Activated CD8-positive, alpha-beta memory T cell treated with anti-CD3 and anti-CD28 coated beads for 36 hours (primary cell): ENCODE measurements around the gene ORM1. TPM values are rescaled to one million over a fixed set of nuclear protein-coding genes. Genes with fewer than 3 reads are reported as not detected.

Source experiments
- CTCF ChIA-PET: fragments of 350-600 bp; sonication (Branson Sonifier 250); formaldehyde crosslinking; loops from one replicate; lab custom pipeline; 2021; ENCODE audit warnings: antibody characterized with exemption; lab: Charles Lee
- POLR2A ChIA-PET: fragments of 350-600 bp; sonication (Branson Sonifier 250); formaldehyde crosslinking; loops from one replicate; lab custom pipeline; 2021; ENCODE audit warnings: antibody characterized with exemption; lab: Charles Lee
- total RNA-seq, 2 experiments: library from RNA; stranded (reverse); gene quantifications; one replicate each; pipeline ENCODE4 v1.2.3, GENCODE V29; 2021

The ORM1 gene
- total RNA-seq, 2 experiments from 2014 or later = not detected

DNA sequence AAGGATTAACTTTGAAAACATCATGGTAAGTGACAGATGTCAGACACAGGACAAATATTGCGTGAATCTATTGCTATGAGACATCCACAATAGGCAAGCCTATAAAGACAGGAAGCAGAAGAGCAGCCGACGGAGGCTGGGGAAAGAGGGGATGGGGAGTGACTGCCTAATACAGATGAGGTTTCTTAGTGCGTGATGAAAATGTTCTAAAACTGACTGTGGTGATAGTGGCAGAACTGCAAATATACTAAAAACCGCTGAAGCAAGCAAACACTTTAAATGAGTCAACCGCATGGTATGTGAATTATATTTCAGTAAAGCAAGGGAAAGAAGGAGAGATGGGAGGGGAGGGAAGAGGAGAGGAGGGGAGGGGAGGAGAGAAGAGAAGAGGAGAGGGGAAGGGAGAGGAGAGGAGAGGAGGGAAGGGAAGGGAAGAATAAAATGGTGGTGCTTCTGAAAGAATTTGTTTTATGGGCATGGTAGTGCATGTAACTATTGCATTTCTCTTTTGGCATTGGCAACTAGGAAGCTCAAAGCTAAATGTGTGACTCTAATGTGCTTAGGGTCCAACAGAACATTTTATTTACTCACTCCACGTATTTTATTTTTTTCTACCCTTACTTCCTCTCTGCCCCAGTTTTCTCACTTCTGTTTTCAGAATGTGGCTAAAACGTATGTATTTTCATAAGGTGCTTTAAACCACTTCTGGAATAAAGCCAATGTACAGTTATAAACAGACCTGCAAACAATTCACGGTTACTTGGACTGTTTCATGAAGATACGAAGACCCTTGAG is 43.6 kb downstream of the ORM1 start:
- POLR2A ChIA-PET = interaction anchor here (0.6 to 2.1 kb wide), 3 partner anchors 17 to 19 kb away, joined by 3 to 10 read pairs (median 3); no protein-coding TSS in a partner anchor

DNA sequence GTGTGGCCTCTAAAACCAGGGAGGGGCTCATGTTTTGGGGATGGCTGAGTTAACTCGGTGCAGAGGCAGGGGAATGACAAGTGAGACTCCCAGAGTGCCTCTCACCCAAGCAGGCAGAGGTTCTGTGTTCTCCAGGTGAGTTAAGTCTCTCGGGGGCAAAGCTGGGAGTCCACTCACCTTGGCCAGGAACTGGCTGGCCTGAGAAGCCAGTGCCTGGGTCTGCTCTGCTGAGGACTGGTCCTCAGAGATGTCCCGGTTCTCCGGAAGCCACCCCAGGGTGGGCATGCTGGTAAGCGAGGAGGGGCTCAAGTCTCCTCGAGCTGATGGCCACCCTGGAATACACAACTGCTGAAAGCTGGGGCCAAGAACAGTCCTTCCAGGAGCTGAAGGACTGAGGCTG is 44.5 kb downstream of the ORM1 start:
- ChIA-PET POLR2A (interaction anchor here (0.6 to 2.1 kb wide), 5 partner anchors 12 to 30 kb away, joined by 3 to 10 read pairs (median 4); no protein-coding TSS in a partner anchor), CTCF (interaction anchor here (1.0 to 9.3 kb wide), 5 partner anchors 9 to 18 kb away, joined by 3 to 137 read pairs (median 4); partner anchors contain the start of gene AKNA)

More for the DNA sequence above, 43.6 kb downstream of the ORM1 start:
- CTCF ChIA-PET = interaction anchor here (1.0 to 9.3 kb wide), 6 partner anchors 10 to 28 kb away, joined by 3 to 137 read pairs (median 3); partner anchors contain the start of gene AKNA

DNA sequence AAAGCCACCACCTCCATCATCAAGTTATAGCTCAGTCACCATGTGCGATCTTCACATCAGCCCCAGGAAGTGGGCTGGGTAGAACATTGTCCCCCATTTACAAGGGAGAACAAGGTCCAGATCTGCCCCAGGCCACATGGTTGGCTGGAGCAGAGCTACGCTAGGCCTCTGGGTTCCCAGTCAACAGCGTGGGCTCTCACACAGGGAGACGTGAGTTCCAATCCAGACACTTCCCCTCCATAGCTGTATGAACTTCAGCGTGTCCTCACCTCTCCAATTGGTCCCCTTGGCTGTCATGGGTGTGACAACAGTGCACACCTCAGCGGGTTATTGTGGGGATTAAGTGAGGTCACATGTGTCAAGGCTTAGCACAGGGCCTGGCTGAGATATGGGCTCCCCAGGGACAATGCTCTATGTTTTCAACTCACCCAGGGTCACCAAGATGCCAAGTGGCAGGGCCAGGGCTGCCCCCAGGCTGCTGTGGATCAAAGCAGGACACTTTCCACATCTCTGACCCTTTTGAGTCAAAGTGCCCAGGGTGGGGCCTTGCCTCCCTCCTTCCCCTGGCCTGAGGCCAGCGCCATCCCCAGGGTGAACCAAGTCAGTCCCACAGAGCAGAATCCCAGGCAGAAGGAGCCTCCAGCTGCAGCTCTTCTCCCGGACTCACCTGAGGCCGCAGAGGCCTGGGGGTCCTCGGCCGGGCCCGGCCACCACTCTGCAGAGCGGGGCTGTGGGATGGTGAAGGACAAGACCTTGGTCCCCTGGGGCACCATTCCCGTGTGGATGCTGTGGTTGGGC is 45.1 kb downstream of the ORM1 start:
- CTCF ChIA-PET = interaction anchor here (0.7 to 9.3 kb wide), 6 partner anchors 8 to 19 kb away, joined by 3 to 137 read pairs (median 4); partner anchors contain the start of gene AKNA
- POLR2A ChIA-PET = interaction anchor here (0.6 to 2.1 kb wide), 5 partner anchors 11 to 30 kb away, joined by 3 to 10 read pairs (median 4); no protein-coding TSS in a partner anchor

DNA sequence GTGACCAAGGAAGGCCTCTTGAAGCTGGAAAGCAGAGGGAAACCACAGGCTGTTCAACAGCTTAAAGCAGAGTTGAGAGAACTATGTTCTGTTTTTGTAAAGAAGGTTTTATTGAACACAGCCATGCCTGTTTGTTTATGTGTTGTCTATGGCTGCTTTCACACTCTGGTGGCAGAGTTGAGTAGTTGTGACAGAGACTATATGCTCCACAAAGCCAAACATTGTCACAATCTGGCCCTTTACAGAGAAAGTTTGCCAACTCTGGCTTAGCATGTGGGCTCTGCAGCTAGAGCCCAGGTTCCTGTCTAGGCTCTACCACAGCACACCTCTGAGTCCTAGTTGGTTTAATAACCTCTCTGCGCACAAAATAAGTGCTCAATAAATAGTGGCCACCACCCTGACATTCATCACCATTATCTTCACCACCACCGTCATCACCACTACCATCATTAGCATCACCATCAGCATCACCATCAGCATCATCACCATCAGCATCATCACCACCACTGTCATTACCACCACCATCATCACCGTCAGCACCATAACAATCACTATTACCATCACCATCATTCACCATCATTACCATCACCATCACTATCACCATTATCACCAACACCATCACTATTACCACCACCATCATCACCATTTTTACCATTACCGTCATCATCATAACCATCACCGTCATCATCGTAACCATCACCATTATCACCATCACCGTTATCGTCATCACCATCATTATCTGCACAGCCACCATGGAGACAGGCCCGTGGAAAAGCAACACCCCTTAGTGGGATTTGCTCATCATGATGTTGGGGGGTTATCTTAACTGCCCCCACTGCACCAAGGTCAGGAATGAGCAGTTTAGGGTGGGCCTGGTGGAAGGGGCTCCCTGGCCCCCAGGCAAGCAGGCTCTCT is 46.6 kb downstream of the ORM1 start:
- CTCF ChIA-PET = interaction anchor here (9.3 kb wide), 1 partner anchor 16 kb away, joined by 137 read pairs; the partner anchor contains the start of gene AKNA
- POLR2A ChIA-PET = interaction anchor here (0.8 to 4.1 kb wide), 2 partner anchors 16 to 17 kb away, joined by 4 to 65 read pairs; partner anchors contain the start of gene AKNA

DNA sequence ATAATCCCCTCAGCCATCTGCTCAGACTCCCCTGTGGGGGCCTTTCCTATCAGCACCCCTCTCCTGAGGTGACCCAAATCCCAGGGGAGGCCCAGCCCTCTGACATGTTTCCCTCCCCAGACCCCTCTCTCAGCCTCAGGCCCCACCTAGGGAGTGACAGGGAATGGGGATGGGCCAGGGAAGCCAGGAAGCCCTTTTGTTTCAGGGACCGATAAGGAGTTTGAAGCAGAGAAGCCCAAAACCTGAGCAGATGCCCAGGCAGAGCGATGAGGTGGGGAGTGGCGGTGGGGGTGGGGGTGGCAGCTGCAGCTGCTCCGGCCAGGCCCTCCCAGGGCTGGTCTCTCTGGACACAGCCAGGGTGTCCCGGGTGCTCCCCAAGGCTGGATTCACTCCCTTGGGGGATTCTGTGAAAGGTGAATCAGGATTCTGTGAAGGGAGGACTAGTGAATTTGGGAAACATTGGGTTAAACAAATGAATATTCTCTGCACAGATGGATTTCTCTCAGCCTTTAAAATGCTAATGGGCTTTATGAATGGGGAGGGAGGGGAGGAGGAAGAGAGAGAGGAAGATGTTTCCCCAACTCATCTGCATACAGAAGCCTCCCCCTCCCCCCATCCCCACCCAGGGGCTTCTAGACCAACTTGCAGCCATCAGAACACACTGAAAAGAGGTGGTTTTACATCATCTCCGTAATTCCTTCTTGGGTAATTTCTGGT is 47.5 kb downstream of the ORM1 start:
- POLR2A ChIA-PET = interaction anchor here (4.1 kb wide), 1 partner anchor 16 kb away, joined by 65 read pairs; the partner anchor contains the start of gene AKNA

DNA sequence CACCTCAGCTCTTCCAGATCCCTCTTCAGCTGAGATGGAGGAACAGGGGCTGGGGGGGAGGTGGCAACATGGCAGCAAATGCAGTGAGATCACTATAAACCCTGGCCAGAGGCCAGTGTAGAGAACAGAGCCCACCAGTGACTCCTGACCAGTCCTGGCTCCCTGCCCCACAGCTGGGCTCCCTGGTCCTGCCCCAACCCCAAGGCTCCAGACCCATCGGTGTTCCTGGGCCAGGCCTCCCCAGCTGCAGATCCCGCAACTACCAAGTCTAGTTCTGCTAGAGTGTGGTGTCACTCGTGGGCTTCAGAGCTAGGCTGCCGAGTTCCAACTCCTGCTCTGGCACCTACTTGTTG is 48.0 kb downstream of the ORM1 start:
- ChIA-PET CTCF (interaction anchor here (0.8 to 9.3 kb wide), 2 partner anchors 15 to 22 kb away, joined by 4 to 137 read pairs; partner anchors contain the start of gene AKNA), POLR2A (interaction anchor here (2.5 to 4.1 kb wide), 2 partner anchors 8 to 15 kb away, joined by 7 to 65 read pairs; partner anchors contain the start of gene AKNA)

More for the DNA sequence above, 47.5 kb downstream of the ORM1 start:
- CTCF ChIA-PET = interaction anchor here (9.3 kb wide), 1 partner anchor 15 kb away, joined by 137 read pairs; the partner anchor contains the start of gene AKNA

DNA sequence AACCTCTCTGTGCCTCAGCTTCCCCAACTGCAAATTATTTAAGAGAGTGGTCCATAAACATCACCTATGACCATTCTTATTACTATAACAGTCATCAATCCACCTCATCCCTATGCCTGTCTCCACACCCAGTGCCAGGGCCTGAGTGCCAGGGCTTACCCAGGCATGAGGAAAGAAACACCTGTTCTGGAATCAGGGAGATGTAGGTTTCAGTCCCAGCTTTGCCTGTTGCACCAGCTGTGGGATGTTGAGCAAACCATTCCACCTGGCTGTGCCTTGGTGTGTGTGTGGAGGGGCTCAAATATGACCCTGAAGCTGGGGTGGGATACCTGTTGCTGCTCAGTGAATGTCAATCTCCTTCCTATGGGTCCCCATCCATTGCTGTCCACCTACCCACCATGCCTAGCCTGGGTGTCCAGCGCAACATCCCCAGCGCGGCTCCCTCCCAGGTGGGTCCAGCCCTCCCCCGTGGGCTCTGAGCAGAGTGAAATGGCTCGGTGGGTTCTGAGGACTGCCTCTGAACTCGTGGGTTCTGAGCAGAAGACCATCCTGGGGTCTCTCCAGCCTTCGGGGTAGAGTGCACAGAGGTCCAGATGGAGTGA is 48.5 kb downstream of the ORM1 start:
- ChIA-PET POLR2A (interaction anchor here (1.1 to 4.1 kb wide), 3 partner anchors 8 to 15 kb away, joined by 6 to 65 read pairs (median 7); partner anchors contain the start of gene AKNA), CTCF (interaction anchor here (0.8 to 9.3 kb wide), 2 partner anchors 14 to 22 kb away, joined by 4 to 137 read pairs; partner anchors contain the start of gene AKNA)

DNA sequence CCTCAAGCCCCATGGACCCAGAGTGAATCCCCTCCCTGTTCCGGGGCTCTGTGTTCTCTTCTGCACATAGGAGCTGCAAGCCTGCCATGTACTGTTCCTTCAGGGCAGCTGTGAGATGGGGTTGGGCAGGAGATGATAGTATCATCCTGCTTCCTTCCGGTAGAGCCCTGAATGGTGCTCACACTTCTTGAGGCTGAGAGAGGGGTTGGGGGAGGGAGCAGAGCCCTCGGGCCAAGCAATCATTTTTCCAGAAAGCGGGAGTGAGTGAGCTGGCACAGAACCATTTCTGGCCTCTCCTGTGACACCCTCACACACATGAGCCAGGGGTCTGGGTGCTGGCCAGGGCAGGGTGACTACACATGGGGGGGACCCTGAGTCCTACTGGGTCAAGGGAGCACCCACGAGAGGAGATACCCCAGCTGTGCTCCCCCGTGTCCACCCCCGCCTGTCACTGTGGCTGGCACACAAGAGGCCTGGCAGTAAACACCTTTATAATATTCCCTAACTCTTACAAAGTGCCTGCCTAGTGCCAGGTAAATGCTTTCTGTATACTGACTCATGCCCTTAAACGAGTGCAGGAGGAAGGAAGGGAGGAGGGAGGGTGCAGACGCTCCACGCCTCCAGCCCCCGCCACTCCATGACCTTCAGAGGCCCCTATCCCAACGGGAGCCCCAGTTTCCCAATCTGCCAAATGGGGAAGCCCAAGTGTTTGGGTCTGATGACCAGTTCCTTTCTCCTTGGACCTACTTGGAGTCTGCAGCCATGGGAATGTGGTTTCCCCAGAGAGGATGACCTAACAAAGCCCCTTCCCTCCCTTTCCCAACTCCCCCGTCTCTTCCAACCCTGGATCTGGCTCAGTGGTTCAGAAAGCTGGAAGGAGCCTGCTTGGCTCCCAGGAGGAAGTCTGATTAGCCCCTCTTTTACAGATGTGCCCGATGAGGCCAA is 49.3 kb downstream of the ORM1 start:
- ChIA-PET POLR2A (interaction anchor here (0.7 to 4.1 kb wide), 4 partner anchors 9 to 20 kb away, joined by 5 to 65 read pairs (median 6); partner anchors contain the start of gene AKNA), CTCF (interaction anchor here (0.8 to 9.3 kb wide), 5 partner anchors 14 to 33 kb away, joined by 3 to 137 read pairs (median 4); partner anchors contain the start of gene AKNA)

DNA sequence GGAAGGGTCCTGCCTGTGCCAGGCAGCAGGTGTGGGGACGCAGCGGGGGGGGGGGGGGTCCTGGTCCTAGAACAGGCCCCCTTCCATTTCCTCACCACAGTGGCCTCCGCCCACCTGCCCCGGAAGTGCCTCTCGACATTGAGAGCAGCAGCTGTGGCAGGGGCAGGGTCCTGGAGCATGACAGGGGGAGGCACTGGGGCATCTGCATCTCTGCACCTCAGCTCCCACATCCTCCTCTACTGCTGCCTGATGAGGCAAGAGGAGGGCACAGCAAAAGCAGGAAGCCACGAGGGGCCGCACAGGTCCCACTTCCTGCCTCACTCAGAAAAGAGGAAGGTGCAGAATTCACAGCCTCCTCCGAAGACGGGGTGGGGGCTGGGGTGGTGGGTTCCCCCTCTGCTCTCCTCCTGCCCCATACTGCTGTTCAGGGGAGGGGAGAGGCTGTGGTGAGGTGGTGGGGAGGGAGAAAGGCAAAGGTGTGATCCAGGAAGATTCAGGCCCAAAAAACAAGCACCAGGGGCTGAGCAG is 50.1 kb downstream of the ORM1 start:
- POLR2A ChIA-PET = interaction anchor here (0.6 to 4.1 kb wide), 6 partner anchors 10 to 54 kb away, joined by 3 to 65 read pairs (median 4); partner anchors contain the start of gene AKNA

DNA sequence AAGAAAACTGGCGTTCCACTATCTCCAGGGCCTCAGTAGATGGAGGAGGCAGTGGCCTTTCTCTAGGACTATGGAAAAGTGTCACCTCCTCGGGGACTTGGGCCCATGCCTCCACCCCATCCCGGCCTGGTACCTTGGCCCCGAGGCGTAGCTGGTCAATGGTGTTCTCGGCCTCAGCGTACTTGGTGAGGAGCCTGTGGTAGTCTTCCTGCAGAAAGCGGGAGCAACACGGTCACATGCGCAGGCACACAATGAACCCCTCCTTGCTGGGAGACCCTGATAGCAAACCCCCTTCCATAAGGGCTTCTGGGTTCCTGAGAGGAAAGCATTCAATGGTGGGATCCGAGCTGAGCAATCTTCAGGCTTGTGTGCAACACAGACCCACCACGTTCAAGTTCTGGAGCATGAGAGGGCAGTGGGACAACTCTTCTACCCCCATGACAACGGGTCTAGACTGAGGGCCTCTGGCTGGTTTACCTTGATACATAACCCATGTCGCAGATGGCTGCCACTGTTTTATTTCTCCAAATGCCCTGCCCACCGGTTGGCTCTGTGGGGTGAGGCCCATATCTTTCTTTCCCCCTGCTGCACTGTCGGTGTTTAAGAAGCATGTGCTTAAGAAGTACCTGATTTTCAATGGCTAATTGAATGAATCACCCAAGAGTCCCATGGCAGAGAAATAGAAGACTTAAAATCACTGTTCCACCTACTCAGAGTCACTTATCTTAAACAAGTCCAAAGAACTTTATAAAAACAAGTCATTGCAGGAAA is 51.2 kb downstream of the ORM1 start:
- ChIA-PET CTCF (interaction anchor here (1.0 to 9.3 kb wide), 4 partner anchors 12 to 34 kb away, joined by 3 to 137 read pairs (median 4); partner anchors contain the start of gene AKNA), POLR2A (interaction anchor here (0.7 to 4.1 kb wide), 2 partner anchors 12 to 27 kb away, joined by 3 to 65 read pairs; partner anchors contain the start of gene AKNA)

More for the DNA sequence above, 50.1 kb downstream of the ORM1 start:
- CTCF ChIA-PET = interaction anchor here (0.7 to 9.3 kb wide), 6 partner anchors 12 to 33 kb away, joined by 3 to 137 read pairs (median 4); partner anchors contain the start of gene AKNA

DNA sequence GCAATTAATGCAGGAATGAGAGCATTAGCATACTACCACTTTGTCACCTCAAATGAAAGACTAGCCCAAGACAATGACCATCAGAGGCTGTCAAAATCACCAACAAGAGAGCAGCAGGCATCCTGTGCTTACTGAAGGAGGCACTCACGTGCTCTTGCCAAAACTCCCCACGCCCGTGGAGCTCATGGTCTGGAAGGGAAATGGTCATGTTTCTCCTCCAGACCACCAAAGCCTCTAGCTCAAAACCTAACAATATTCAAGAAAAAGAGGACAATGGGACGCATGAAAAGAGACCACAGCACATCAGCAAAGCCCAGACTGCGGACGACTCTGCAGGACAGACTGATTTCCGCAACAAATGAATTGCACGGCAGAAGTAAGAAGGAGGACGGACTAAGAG is 52.0 kb downstream of the ORM1 start:
- POLR2A ChIA-PET = no interaction called here
- CTCF ChIA-PET = interaction anchor here (9.3 kb wide), 1 partner anchor 11 kb away, joined by 137 read pairs; the partner anchor contains the start of gene AKNA

DNA sequence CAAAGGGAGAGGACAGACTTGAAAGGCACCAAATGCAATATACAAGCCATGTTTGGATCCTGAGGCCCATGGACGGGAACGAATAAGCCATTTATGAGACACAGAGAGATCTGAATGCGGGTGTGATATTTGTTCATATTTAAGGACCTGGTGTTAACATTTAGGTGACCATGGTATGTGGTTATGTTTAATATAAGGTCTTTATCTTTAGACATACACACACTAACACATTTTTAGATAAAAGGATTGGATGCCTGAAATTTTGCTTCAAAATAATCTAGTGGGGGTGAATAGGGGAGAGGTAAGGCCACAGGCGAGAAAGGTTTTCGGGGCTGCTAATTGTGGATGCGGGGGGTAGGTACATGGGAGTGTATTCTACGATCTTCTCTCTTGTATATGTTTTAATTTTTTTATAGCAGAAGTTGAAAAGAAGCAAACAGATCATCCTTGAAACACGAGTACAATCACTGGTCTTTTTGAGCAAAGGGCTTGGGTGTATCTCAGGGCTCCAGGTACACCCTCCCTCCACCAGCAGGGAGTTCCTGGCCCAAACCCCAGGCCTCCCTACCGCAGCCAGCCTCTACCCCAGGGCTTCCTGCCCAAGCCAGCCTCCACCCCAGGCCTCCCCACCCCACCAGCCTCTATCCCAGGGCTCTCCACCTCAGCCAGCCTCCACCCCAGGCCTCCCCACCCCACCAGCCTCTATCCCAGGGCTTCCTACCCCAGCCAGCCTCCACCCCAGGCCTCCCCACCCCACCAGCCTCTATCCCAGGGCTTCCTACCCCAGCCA is 52.7 kb downstream of the ORM1 start:
- ChIA-PET POLR2A (no interaction called here), CTCF (interaction anchor here (0.7 to 9.3 kb wide), 3 partner anchors 8 to 10 kb away, joined by 3 to 137 read pairs (median 3); partner anchors contain the start of gene AKNA)
